ENCODE measurements around the gene ASAP3. TPM values are rescaled to one million over a fixed set of nuclear protein-coding genes. Genes with fewer than 3 reads are reported as not detected.

The ASAP3 gene
- total and polyA plus RNA-seq, 2 donors (not counting 3 experiments of a cell fraction or from before 2014, with no cell fraction given) = 12.5 to 14.2 TPM

DNA sequence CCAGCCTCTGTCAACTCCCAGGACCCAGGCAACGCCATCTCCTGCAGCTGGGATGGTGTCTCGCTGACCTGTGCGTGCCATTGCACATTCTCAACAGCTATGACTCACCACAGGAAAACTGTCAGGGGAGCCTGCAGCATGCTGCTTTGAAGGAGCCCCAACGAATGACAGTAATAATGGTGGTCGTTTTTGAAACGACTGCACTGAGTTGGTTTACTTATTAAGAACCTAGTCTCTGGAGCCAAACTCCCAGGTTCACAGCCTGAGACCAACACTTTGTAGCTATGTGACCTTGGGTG, 81.0 kb downstream of the ASAP3 start:
- no peaks in the 10 kb centered on the region for H3K9me1 ChIP-seq (replicated peaks; ENCODE audit: control insufficient read depth, extremely low read depth, insufficient read depth, low read length)
- ChIA-PET POLR2A (interaction anchor here (0.6 to 0.8 kb wide), 3 partner anchors 8 to 82 kb away, joined by 4 to 10 read pairs (median 5); partner anchors contain the start of gene HNRNPR), CTCF (interaction anchor here (1.1 to 4.0 kb wide), 19 partner anchors 9 to 426 kb away, joined by 3 to 33 read pairs (median 7); partner anchors contain the start of genes ASAP3, HNRNPR and ZNF436)
- BruUV-seq (replicated peaks) = no TSS peak
- H3K9ac ChIP-seq (replicated peaks; ENCODE audit: extremely low read depth, insufficient read depth, low read length) = no peak overlapping the region
- FAIRE-seq (peak; percentile 93), DNase-seq (ENCODE audit: low read depth, low spot score) (peak; percentile 80)
- H3K79me2 ChIP-seq (ENCODE audit: control insufficient read depth, insufficient read depth, low read length) = no peaks in the 10 kb centered on the region
- H3K27ac ChIP-seq (ENCODE audit: insufficient read depth, low read depth, low read length) = peak overlapping the region; percentile 39
- no peaks in the 10 kb centered on the region for H3K9me3 ChIP-seq (replicated peaks; ENCODE audit: control insufficient read depth, insufficient read depth, low read length)
- H3K4me2 ChIP-seq (ENCODE audit: insufficient read depth, low read length) = peak overlapping the region; percentile 28
- dilution Hi-C loops (cut with MboI; ENCODE audit: extremely low pct_ligation_motif_present, low sequenced_read_pairs) = no loop called here
- peaks cover 30% of the 10 kb centered on the region for H3K4me1 ChIP-seq (ENCODE audit: control insufficient read depth, extremely low read depth, insufficient read depth, low read length)
- H4K20me1 ChIP-seq (replicated peaks; ENCODE audit: control insufficient read depth, extremely low read depth, insufficient read depth, low read length) = no peaks in the 10 kb centered on the region
- no peak overlapping the region for H3K4me3 ChIP-seq (replicated peaks in 1 of 3; ENCODE audit: insufficient read depth in 1 of 3, low read depth in 1 of 3, low read length in 3 of 3)
- no peak overlapping the region for H2AFZ ChIP-seq (ENCODE audit: low read depth, low read length)
- no peak for TF ChIP-seq CTCF (IDR thresholded peaks at IDR 0.05; ENCODE audit: extremely low read depth in 1 of 2, insufficient read depth in 1 of 2, low read depth in 1 of 2, low read length in 2 of 2)
- peak; percentile 94 for TF ChIP-seq FOS (IDR thresholded peaks at IDR 0.05; ENCODE audit: borderline replicate concordance, insufficient read depth, low read length)
- TF ChIP-seq MYC (IDR thresholded peaks at IDR 0.05; ENCODE audit: low read depth, low read length) = no peak
- TF ChIP-seq GATA2 (IDR thresholded peaks at IDR 0.05; ENCODE audit: insufficient read depth, insufficient read length, low read depth, low read length) = no peak
- TF ChIP-seq JUN (IDR thresholded peaks at IDR 0.05; ENCODE audit: borderline replicate concordance, insufficient read depth, insufficient read length, low read depth) = peak; percentile 88
- no peak for TF ChIP-seq EZH2 (IDR thresholded peaks at IDR 0.05; ENCODE audit: borderline replicate concordance, low read depth, low read length, severe bottlenecking)
- no peak for TF ChIP-seq POLR2A (IDR thresholded peaks at IDR 0.05; ENCODE audit: low read depth, low read length)
- peak; percentile 39 for TF ChIP-seq POLR2AphosphoS5 (IDR thresholded peaks at IDR 0.05; ENCODE audit: insufficient read depth, low read depth, low read length)
- TF ChIP-seq, protein P1, sequence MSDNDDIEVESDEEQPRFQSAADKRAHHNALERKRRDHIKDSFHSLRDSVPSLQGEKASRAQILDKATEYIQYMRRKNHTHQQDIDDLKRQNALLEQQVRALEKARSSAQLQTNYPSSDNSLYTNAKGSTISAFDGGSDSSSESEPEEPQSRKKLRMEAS (IDR thresholded peaks at IDR 0.05; ENCODE audit: insufficient read depth, insufficient read length) = peak; percentile 49
- H3K36me3 ChIP-seq (ENCODE audit: control insufficient read depth in 2 of 2, extremely low read depth in 1 of 2, insufficient read depth in 2 of 2, low read length in 2 of 2) = no peaks in the 10 kb centered on the region
- no peaks in the 10 kb centered on the region for H3K27me3 ChIP-seq (ENCODE audit: control insufficient read depth in 2 of 2, insufficient read depth in 2 of 2, low read length in 2 of 2)
- intact Hi-C loops (cut with micrococcal nuclease) = loop anchor here (1.0 kb wide), 2 partner anchors 34 to 112 kb away; partner anchors contain the start of gene ZNF436

All from endothelial cell of umbilical vein (primary cell).